GM20431 (cell line): ENCODE data around the gene EIF4B.

Experiments used
- in situ Hi-C: fragments of 300-500 bp; cut with MseI, MboI; formaldehyde crosslinking; loops from one replicate; pipeline ENCODE4 v1.15.0; 2020; ENCODE audit warnings: low sequenced_read_pairs; ENCODE audit not compliant: unreplicated experiment

EIF4B gene

DNA sequence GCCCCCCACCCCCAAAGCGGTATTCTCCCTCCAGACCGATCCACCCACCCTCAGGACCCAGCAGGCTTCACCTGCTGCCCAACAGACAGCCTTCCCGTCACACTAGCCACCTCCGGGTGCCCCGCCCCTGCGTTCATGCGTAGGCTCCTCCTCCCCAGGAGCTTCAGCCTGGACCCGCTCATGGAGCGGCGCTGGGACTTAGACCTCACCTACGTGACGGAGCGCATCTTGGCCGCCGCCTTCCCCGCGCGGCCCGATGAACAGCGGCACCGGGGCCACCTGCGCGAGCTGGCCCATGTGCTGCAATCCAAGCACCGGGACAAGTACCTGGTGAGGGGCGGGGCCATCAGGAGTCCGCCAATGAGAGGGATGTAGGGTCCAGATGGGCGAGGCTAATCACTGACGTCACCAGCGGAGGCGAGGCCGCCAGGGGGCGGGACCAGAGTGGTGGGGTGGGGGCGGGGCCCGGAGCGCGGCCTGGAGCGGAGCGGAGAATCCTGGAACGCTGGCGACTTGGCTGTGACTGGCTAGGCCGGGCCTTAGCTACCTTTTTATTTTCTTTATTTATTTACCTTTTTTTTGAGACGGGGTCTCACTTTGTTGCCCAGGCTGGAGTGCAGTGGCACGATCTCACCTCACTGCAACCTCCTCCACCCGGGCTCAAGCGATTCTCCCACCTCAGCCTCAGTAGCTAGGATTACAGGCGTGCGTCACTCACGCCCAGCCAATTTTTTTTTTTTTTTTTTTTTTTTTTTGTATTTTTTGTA lies 48.0 kb downstream of the EIF4B start:
- in situ Hi-C loops, result no loop called here

DNA sequence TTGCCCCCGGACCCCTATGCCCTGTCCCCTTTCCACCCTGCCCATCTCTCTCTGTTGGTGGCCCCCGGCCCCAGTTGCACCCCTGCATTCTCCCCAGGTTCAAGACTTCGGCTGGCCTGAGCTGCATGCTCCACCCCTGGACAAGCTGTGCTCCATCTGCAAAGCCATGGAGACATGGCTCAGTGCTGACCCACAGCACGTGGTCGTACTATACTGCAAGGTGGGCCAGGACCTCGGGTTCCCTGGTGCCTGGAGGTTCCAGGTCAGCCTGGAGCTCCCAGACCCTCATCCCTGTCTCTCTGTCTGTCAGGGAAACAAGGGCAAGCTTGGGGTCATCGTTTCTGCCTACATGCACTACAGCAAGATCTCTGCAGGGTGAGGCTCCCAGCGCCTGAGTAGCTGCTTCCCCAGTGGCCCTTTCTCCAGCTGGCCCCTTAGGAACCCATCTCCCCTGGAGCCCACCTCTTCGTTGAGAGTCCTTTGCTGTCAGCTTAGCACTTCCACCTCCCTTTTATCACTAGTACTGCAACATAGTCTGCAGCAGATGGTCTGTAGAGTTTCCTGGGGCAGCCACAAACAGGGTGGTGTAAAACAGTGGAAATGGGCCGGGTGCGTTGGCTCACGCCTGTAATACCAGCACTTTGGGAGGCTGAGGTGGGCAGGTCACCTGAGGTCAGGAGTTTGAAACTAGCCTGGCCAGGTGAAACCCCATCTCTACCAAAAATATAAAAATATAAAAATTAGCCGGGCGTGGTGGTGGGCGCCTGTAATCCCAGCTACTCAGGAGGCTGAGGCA lies 49.4 kb downstream of the EIF4B start:
- in situ Hi-C loops, result no loop called here

DNA sequence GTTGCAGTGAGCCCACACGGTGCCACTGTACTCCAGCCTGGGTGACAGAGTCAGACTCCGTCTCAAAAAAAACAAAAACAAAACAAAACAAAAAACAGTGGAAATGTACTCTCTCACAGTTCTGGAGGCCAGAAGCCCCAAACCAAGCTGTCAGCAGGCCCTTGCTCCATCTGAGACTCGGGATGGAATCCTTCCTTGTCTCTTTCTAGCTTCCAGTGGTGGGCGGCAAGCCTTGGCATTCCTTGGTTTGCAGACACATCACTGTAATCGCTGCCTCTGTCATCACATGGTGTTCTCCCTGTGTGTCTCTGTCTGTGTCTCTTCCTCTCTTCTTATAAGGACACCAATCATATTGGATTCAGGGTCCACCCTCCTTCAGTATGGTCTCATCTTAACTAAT lies 50.0 kb downstream of the EIF4B start:
- in situ Hi-C loops, result no loop called here

DNA sequence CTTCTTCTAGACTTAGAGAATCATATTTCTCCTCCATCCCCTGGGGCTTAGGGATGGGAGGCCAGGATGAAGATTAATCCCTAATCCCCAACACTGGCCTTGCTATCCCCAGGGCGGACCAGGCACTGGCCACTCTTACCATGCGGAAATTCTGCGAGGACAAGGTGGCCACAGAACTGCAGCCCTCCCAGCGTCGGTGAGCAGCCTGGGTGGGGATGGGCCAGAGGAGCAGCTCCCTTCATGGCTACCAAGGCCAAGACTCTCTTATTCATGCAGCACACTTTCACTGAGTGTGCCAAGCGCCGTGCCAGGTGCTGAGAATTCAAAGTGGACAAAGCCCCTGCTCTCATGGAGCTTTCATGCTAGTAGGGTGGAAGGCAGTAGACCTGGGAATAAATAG lies 50.6 kb downstream of the EIF4B start:
- in situ Hi-C loops, result no loop called here

DNA sequence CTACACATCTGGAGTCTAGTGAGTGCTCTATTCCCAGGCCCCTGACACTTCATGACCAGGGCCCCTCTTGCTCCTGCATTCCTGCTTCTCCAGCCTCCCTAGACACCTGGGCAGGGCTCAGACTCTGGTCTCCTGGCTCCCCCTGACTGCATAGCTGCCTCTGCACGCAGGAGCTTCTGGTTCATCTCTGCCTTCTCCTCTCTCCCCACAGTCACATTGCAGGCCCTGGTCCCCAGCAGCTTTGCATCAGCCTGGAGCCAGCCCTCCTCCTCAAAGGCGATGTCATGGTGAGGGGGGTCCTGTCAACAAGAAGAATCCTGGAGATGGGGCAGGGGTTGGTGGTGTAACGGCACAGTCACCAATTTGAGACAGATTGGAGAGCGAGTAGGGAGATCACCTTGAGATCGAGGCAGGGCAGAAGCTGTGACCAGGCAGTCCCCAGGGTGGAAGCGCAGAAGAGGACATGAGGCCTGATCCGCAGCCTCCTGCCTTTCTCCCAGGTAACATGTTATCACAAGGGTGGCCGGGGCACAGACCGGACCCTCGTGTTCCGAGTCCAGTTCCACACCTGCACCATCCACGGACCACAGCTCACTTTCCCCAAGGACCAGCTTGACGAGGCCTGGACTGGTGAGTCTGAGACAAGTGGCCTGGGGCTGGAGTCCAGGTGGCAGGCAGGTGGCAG lies 51.7 kb downstream of the EIF4B start:
- in situ Hi-C loops, result no loop called here

DNA sequence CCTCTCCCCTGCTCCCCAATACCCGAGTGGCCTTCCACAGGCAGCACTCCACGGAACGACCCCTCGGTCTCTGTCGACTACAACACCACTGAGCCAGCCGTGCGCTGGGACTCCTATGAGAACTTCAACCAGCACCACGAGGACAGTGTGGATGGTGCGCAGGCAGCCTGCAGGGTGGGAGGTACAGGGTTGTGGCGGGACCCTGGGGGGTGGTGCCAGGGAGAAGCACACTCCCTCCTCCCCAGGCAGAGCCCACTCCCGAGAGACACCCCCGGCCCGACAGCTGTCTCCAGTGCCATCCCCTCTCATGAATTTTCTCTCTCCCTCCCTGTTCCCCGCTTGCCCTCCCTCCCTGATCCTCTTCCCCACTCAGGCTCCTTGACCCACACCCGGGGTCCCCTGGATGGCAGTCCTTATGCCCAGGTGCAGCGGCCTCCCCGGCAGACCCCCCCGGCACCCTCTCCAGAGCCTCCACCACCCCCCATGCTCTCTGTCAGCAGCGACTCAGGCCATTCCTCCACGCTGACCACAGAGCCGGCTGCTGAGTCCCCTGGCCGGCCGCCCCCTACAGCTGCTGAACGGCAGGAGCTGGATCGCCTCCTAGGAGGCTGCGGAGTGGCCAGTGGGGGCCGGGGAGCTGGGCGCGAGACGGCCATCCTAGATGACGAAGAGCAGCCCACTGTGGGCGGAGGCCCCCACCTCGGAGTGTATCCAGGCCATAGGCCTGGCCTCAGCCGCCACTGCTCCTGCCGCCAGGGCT lies 52.6 kb downstream of the EIF4B start:
- in situ Hi-C loops, result no loop called here

DNA sequence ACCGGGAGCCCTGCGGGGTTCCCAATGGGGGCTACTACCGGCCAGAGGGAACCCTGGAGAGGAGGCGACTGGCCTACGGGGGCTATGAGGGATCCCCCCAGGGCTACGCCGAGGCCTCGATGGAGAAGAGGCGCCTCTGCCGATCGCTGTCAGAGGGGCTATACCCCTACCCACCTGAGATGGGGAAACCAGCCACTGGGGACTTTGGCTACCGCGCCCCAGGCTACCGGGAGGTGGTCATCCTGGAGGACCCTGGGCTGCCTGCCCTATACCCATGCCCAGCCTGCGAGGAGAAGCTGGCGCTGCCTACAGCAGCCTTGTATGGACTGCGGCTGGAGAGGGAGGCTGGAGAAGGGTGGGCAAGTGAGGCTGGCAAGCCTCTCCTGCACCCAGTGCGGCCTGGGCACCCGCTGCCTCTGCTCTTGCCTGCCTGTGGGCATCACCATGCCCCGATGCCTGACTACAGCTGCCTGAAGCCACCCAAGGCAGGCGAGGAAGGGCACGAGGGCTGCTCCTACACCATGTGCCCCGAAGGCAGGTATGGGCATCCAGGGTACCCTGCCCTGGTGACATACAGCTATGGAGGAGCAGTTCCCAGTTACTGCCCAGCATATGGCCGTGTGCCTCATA lies 53.3 kb downstream of the EIF4B start:
- in situ Hi-C loops, result no loop called here

DNA sequence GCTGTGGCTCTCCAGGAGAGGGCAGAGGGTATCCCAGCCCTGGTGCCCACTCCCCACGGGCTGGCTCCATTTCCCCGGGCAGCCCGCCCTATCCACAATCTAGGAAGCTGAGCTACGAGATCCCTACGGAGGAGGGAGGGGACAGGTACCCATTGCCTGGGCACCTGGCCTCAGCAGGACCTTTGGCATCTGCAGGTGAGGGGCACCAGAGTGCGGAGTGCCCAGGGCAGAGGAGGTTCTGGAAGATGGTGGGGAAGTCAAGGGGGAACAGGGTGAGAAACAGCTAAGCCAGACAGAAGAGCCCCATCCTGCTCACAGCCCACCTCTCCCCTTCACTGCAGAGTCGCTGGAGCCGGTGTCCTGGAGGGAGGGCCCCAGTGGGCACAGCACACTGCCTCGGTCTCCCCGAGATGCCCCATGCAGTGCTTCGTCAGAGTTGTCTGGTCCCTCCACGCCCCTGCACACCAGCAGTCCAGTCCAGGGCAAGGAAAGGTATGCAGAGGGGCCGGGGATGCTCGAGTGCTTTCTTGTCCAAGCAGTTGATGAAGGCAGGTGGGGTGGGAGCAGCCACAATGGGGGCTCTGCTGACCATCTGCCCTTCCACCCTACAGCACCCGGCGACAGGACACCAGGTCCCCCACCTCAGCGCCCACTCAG lies 53.9 kb downstream of the EIF4B start:
- in situ Hi-C loops, result no loop called here

DNA sequence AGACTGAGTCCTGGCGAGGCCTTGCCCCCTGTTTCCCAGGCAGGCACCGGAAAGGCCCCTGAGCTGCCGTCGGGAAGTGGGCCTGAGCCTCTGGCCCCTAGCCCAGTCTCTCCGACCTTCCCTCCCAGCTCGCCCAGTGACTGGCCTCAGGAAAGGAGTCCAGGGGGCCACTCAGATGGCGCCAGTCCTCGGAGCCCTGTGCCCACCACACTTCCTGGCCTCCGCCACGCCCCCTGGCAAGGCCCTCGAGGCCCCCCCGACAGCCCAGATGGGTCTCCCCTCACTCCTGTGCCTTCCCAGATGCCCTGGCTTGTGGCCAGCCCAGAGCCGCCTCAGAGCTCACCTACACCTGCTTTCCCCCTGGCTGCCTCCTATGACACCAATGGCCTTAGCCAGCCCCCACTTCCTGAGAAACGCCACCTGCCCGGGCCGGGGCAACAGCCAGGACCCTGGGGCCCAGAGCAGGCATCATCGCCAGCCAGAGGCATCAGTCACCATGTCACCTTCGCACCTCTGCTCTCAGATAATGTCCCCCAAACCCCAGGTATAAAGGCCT lies 54.5 kb downstream of the EIF4B start:
- in situ Hi-C loops, result no loop called here

DNA sequence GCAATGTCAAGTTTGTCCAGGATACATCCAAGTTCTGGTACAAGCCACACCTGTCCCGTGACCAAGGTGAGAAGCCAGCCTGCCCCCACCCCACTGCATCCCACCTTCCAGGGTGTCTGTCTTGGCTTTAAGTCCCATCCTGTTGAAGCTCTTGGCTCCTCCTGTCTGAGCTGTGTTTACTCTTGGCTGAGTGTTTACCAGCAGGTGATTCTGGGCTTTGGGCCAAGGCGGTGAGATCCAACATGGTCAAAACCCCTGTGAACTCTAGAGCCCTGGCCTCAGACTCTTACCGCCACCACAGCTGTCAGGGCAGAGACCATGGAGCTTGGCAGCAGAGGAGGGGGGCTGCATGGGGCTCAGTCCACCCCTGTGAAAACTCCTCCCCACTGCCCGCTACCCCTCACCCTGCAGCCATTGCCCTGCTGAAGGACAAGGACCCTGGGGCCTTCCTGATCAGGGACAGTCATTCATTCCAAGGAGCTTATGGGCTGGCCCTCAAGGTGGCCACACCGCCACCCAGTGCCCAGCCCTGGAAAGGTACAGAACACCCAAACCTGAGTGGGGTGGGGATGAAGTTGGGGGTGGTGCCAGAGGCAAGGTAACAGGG lies 55.3 kb downstream of the EIF4B start:
- in situ Hi-C loops, result no loop called here

DNA sequence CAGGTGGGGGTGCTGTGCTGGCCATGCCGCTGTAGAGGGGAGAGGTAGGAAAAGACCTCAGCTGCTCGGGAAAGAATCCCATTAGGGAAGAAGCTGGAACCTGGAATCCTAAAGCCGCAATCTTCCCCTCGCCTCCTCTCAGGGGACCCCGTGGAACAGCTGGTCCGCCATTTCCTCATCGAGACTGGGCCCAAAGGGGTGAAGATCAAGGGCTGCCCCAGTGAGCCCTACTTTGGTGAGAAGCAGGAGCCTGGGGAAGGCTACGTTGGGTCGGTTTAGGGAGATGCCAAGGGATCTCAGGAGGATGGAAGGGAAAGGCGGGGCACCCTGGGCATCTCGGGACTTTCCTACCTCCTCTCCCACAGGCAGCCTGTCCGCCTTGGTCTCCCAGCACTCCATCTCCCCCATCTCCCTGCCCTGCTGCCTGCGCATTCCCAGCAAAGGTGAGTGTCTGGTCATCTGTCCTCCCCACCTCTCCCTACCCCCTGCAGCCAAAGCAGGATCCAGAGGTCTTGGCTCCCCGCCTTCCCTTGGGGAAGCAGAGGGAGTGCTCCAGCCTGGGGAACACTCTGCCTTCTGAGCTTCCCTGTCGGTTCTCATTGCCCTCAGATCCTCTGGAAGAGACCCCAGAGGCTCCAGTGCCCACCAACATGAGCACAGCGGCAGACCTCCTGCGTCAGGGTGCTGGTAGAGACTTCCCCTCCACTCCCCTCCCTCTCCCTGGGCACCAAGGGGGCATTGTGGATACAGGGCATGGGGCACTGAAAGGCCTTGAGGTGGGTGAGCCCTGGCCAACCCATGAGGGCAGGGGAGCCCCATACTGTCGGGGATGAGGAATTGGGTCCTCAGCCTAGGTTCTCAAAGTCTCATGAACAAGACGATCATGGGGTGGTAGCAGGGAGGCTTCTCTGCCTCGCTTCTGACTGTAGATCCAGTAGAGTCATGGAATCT lies 56.0 kb downstream of the EIF4B start:
- in situ Hi-C loops, result no loop called here

DNA sequence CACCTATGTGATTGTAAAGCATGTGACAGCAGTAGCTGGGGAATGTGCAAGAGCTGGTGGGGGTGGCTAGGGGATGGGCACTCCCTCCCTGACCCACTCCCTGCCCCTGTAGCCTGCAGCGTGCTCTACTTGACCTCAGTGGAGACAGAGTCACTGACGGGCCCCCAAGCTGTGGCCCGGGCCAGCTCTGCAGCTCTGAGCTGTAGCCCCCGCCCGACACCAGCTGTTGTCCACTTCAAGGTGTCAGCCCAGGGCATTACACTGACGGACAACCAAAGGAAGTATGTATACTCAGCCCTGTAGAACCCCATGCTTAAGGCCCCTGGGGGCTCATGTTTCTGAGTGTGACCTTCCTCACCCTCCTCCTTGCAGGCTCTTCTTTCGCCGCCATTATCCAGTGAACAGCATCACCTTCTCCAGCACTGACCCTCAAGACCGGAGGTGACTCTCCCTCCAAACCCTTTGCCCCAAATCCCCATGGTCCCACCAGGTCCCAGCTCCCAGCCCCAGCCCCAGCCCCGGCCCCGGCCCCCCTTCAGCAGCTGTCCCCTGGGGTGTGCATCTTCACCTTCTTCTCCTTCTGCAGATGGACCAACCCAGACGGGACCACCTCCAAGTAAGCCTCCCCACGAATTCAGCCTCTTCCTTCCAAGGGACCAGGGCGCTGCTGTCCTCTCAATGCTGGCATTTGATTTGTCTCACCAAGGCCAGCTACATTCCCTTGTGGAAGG lies 56.9 kb downstream of the EIF4B start:
- in situ Hi-C loops, result no loop called here

DNA sequence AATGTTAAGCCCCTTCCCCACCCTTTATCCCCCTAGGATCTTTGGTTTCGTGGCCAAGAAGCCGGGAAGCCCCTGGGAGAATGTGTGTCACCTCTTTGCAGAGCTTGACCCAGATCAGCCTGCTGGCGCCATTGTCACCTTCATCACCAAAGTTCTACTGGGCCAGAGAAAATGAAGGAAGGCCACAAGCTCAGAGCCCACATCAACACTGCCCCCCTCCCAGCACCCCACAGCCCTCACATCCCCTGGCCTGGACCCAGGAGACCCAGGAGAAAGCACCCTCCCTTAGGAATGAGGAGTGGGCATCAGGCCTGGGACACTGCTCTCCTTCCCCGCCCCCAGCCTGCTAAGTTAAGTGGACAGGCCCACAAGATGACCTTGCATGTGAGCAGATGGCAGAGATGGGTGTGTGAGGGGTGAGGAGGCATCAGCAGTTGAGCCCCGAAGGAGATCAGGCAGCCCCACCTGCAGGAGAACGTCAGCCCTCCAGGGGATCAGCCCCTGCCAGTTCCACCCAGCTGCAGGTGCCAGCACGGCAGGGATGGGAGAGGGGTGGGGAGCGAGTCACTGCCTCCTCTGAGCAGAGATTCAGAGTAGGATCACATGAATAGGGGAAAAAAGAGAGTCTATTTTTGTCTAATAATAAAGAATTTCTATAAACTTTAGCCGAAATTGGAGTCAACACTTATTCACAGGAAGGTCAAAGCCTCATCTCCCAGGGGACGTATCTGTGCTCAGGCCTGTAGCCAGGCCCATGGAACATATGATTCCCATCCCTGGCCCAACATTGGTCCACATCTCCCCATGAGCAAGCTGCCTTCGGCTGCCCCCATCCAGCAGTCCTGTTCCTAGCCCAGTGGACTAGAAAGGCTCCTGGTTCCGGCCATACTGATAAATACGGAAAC lies 57.7 kb downstream of the EIF4B start:
- in situ Hi-C loops, result no loop called here

DNA sequence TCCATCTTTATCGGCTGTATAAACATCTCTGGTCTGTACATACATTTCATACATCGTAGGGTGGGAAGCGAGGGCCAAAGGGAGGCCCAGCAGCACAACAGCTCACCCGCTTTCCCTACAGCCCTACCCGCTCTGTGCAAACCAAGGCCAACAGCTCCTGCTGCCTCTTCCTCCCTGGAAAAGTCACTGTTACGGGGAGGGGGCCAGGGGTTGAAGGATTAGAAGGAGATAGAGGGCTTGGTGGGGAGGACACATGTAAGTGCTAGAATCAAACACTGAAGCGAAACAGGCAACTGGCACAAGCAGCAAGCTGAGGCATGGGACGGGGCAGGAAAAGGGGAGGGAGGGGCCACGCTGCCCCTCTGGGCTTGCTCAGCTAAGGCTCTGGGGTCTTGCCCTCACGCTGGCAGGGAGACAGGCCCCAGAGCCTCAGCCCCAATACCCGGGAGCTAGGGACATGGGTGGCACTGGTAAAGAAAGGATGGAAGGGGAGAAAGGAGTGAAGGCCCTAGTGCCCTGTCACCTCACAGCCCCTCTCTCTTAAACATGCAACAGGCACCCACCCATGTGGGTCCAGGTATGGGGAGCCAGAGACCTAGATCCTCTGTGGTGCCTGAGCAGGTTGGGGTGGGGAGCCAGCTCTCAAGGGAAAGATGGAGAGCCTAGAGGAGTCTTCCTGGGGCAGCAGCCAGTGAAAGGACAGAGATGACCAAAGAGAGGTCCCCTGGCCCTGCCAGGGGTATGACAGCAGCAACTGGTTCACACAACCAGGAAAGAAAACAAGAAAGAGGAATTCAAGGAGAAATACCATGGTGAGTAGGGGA lies 58.6 kb downstream of the EIF4B start:
- in situ Hi-C loops, result no loop called here

DNA sequence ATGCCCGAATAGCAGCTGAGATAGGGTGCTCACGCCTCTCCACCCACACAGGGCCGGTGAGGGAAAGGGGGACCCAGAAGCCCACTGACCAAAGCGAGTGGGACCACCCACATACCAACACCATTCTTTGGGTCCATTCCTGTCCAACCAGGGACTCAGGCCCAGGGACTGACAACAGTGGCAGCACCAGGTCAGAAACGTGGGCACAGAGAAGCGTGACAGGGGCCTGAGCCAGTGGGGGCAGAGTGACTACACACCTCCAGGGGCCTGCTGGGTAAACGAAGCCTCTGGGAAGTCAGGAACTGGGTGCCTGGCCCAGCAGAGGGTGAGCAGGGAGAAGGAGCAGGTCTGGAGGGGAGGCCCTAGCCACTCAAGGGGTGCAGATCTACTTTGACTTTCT lies 59.2 kb downstream of the EIF4B start:
- in situ Hi-C loops, result no loop called here
